Brain microvascular endothelial cell (primary cell): ENCODE results near the gene ATP10D.
"Not testable (repeated sequence)": the region's sequence is repeated elsewhere in the genome, so short reads cannot be mapped to it uniquely, and the experiment has no call there.

Experiments
- DNase-seq: peaks from one replicate; pipeline ENCODE4 v3.0.0-alpha.2; 2020
- H3K27ac ChIP-seq: fragments of 250-450 bp; sonication (Bioruptor Pico); 2 replicates; pipeline ENCODE4 v1.5.1; 2020; ENCODE audit warnings: mild to moderate bottlenecking, moderate library complexity
- H3K27me3 ChIP-seq: fragments of 250-450 bp; sonication (Bioruptor Pico); replicated peaks from 2 replicates; pipeline ENCODE4 v1.5.1; 2020; ENCODE audit warnings: mild to moderate bottlenecking
- H3K36me3 ChIP-seq: fragments of 250-450 bp; sonication (Bioruptor Pico); replicated peaks from 2 replicates; pipeline ENCODE4 v1.5.1; 2020; ENCODE audit warnings: mild to moderate bottlenecking
- H3K4me3 ChIP-seq: 2 replicates; pipeline ENCODE4 v1.5.1; 2011; ENCODE audit warnings: low read depth, mild to moderate bottlenecking, control low read depth, low read length, moderate library complexity
- CTCF ChIP-seq: IDR thresholded peaks from 2 replicates; pipeline ENCODE4 v1.5.1; 2011; ENCODE audit warnings: low read depth, mild to moderate bottlenecking, moderate library complexity, low read length, control low read depth, inconsistent platforms; ENCODE audit errors: missing control alignments
- in situ Hi-C: cut with HindIII; loops from 2 replicates; pipeline ENCODE4 v1.10.0; 2017; ENCODE audit warnings: low sequenced_read_pairs, low pct_ligation_motif_present

Gene ATP10D

DNA sequence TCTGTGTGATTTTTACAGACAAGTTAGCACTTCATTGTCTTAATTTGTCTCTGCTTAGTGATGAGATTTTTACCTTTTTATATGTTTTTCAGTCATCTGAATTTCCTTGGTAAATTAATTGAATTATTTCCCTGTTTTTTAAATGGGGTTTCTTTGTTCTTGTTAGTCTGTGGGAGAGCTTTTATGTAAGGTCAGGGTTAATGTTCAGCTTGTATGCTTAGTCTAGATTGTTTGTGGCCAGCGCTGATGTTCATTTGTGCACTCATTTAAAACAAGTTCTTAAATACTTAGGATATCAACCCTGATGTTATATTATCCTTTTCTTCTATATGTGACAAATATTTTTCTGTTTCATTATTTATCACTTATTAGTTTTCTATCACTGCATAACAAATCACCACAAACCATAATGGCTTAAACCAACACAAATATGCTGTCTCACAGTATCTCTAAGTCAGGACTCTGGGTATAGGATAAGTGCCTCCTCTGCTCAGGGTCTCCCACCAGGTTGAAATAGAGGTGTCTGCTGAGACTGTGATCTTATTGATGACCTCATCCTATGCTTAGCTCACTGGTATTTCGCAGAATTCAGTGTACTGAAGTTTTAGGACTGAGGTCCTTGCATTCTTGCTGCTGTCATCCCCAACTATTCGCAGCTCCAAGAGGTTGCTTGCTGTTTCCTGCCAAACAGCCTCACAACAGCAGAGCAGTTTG is 53.2 kb downstream of the ATP10D start:
- peak; percentile 41 for DNase-seq
- Histone ChIP-seq H3K4me3 (no peak overlapping the region), H3K36me3 (peaks cover 18% of the 10 kb centered on the region), H3K27me3 (no peaks in the 10 kb centered on the region), H3K27ac (peak overlapping the region; percentile 13)
- TF ChIP-seq CTCF, result no peak
- in situ Hi-C loops, result no loop called here

GRCh38 chr4:47538825-47539154 is 53.7 kb downstream of the ATP10D start:
- in situ Hi-C loops, result no loop called here
- Histone ChIP-seq H3K36me3 (peaks cover 18% of the 10 kb centered on the region), H3K4me3 (no peak overlapping the region), H3K27ac (peak overlapping the region; percentile 13), H3K27me3 (no peaks in the 10 kb centered on the region)
- DNase-seq, result no peak
- no peak for TF ChIP-seq CTCF

DNA sequence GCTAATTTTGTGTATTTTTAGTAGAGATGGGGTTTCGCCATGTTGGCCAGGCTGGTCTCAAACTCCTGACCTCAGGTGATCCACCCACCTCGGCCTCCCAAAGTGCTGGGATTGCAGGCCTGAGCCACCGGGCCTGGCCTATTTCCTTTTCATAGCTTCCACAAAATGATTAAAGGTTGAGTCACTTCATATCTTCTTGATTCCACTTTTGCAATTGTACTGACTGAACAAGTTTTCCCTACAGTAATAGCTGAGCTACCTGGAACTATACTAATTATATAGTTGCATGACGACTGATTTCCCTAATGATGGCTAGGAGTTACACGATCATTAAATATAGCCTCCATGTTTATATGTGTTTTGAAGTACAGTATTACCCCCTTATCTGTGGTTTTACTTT is 57.6 kb downstream of the ATP10D start:
- H3K27ac ChIP-seq, result peak overlapping the region; percentile 31

GRCh38 chr4:47543331-47543730 is 58.3 kb downstream of the ATP10D start:
- no peak for TF ChIP-seq CTCF
- Histone ChIP-seq H3K36me3 (peaks cover 25% of the 10 kb centered on the region), H3K27ac (no peak overlapping the region), H3K4me3 (no peak overlapping the region), H3K27me3 (no peaks in the 10 kb centered on the region)
- in situ Hi-C loops, result no loop called here
- DNase-seq, result no peak

More for the DNA sequence above, 57.6 kb downstream of the ATP10D start:
- H3K4me3 ChIP-seq, H3K27me3 ChIP-seq, DNase-seq, in situ Hi-C loops: not testable (repeated sequence)
- H3K36me3 ChIP-seq, result peaks cover 23% of the 10 kb centered on the region

- H3K27me3 ChIP-seq, H3K4me3 ChIP-seq, DNase-seq, in situ Hi-C loops, H3K27ac ChIP-seq: not testable (repeated sequence)
- H3K36me3 ChIP-seq, result peaks cover 42% of the 10 kb centered on the region
Observed at GRCh38 chr4:47550357-47550756, 65.3 kb downstream of the ATP10D start.

DNA sequence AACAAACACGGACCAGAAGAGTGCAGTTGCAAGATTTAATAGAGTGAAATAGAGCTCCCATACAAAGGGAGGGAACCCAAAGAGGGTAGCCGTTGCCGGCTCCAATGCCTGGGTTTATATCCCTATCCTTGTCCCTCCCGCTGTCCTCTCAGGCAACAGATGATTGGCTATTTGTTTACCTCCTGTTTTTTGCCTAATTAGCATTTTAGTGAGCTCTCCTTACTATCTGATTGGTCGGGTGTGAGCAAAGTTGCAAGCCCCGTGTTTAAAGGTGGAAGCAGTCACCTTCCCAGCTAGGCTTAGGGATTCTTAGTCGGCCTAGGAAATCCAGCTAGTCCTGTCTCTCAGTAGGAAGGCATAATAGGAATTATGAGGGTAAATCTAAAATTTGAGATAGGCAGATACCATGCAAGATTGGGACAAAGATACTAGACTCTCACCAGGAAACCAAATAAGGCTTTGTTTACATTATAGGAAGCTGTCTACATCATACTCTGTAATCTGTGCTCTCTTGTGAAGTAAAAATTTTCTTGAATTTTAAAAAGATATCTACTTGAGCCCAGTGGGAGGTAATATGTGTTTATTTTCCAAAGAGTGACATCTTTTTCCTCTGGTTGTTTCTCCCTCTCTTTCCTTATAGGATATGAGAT is 65.9 kb downstream of the ATP10D start:
- H3K4me3 ChIP-seq, result no peak overlapping the region
- in situ Hi-C loops, result no loop called here
- no peak for DNase-seq
- H3K27me3 ChIP-seq, result no peaks in the 10 kb centered on the region
- H3K27ac ChIP-seq, result peak overlapping the region; percentile 71
- TF ChIP-seq CTCF, result no peak
- peaks cover 37% of the 10 kb centered on the region for H3K36me3 ChIP-seq

DNA sequence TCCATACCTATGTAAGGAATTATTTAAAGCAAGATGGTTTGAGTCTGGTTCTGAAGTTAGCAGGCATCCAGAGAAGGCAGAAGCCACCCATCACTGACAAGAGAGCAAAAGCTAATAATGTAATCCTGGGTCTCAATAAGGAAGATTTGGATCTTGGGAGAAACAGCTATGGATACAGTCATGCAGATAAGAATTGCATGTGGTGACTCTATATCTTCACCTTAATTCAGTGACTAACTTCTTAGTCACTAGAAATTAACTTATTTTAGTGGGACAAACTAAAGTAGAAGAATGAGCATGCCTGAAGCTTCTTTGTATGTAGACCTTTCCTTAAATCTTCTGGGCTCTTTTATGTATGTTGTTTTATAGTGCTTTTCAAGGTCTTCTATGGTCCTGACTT is 66.6 kb downstream of the ATP10D start:
- in situ Hi-C loops, result no loop called here
- Histone ChIP-seq H3K27me3 (no peaks in the 10 kb centered on the region), H3K36me3 (peaks cover 30% of the 10 kb centered on the region), H3K27ac (peak overlapping the region; percentile 71), H3K4me3 (no peak overlapping the region)
- TF ChIP-seq CTCF, result no peak
- no peak for DNase-seq
